ENCODE data around the gene NSD1. TPM values are rescaled to one million over a fixed set of nuclear protein-coding genes. Genes with fewer than 3 reads are reported as not detected.
A peak's percentile ranks its signal among the peaks of the same experiment; 100 is the strongest.

The NSD1 gene
- polyA plus RNA-seq, 1 donor from 2014 or later, result 12.8 TPM

DNA sequence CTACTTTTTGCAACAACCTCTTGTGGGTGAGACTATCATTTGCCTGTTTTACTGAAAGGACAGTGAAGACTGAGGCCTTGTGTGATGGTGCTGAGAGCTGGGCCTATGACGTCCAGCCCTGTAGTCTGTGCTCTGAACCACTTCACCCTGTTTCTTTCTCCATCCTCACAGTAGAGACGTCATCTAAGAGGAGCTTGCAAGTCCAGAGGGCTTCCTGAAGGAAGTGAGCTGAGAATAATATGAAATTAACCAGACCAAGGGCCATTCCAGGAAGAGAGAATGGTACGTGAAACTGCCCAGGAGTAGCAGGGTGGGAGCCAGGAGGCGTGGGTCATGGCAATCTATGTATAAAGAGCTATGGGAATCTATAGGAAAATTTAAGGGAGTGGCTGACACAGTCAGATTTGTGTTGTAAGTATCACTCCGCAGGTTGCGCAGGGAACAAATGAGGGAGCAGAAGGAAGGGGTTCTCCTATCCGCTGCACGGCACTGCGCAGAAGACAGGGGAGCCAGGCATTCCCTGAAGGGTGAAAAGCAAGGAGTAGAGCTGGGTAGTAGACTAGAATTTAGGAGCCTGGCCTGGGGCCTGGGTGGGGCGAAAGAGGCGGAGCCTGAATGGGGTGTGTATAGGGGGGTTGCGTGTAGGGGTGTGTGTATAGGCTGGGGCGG, 47.5 kb upstream of the NSD1 start:
- no peaks in the 10 kb centered on the region for H3K36me3 ChIP-seq (ENCODE audit: insufficient read depth, low read length)
- no peaks in the 10 kb centered on the region for H4K20me1 ChIP-seq (ENCODE audit: insufficient read depth)
- no peaks in the 10 kb centered on the region for H3F3A ChIP-seq (ENCODE audit: insufficient read depth, low read length, poor library complexity, severe bottlenecking)
- TF ChIP-seq REST (IDR thresholded peaks at IDR 0.05; ENCODE audit: borderline replicate concordance), result no peak
- TF ChIP-seq SMC3 (conservative IDR thresholded peaks at IDR 0.05; ENCODE audit: poor library complexity), result no peak
- TF ChIP-seq POLR2AphosphoS5 (IDR thresholded peaks at IDR 0.05), result no peak
- no peak for TF ChIP-seq EP300 (conservative IDR thresholded peaks at IDR 0.05; ENCODE audit: poor library complexity, severe bottlenecking)
- no peak for TF ChIP-seq RAD21 (conservative IDR thresholded peaks at IDR 0.05)
- TF ChIP-seq, protein P1, sequence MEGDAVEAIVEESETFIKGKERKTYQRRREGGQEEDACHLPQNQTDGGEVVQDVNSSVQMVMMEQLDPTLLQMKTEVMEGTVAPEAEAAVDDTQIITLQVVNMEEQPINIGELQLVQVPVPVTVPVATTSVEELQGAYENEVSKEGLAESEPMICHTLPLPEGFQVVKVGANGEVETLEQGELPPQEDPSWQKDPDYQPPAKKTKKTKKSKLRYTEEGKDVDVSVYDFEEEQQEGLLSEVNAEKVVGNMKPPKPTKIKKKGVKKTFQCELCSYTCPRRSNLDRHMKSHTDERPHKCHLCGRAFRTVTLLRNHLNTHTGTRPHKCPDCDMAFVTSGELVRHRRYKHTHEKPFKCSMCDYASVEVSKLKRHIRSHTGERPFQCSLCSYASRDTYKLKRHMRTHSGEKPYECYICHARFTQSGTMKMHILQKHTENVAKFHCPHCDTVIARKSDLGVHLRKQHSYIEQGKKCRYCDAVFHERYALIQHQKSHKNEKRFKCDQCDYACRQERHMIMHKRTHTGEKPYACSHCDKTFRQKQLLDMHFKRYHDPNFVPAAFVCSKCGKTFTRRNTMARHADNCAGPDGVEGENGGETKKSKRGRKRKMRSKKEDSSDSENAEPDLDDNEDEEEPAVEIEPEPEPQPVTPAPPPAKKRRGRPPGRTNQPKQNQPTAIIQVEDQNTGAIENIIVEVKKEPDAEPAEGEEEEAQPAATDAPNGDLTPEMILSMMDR (IDR thresholded peaks at IDR 0.05; ENCODE audit: poor library complexity, severe bottlenecking), result no peak
- no peak for TF ChIP-seq TAF1 (IDR thresholded peaks at IDR 0.05; ENCODE audit: low read depth)
- TF ChIP-seq EZH2 (IDR thresholded peaks at IDR 0.05; ENCODE audit: borderline replicate concordance, insufficient read depth, low read length, poor library complexity, severe bottlenecking), result no peak
- no peak for TF ChIP-seq MXI1 (conservative IDR thresholded peaks at IDR 0.05; ENCODE audit: poor library complexity, severe bottlenecking)
- no peaks in the 10 kb centered on the region for H3K9me2 ChIP-seq (ENCODE audit: insufficient read depth, low read length)
- no peak overlapping the region for H3K4me2 ChIP-seq (ENCODE audit: low read length)
- H3K4me3 ChIP-seq (ENCODE audit: low read length), result no peak overlapping the region
- no peaks in the 10 kb centered on the region for H3K9me3 ChIP-seq (ENCODE audit: low read length)
- peaks cover 8% of the 10 kb centered on the region for H3K27me3 ChIP-seq (ENCODE audit: insufficient read depth, low read depth, low read length)
- H3K79me2 ChIP-seq (replicated peaks; ENCODE audit: insufficient read depth, low read length), result no peaks in the 10 kb centered on the region
- no peak overlapping the region for H2AFZ ChIP-seq (ENCODE audit: low read depth, low read length)
- no peak overlapping the region for H3K9ac ChIP-seq (ENCODE audit: low read length)
- no peak overlapping the region for H3K27ac ChIP-seq (ENCODE audit: low read length)

DNA sequence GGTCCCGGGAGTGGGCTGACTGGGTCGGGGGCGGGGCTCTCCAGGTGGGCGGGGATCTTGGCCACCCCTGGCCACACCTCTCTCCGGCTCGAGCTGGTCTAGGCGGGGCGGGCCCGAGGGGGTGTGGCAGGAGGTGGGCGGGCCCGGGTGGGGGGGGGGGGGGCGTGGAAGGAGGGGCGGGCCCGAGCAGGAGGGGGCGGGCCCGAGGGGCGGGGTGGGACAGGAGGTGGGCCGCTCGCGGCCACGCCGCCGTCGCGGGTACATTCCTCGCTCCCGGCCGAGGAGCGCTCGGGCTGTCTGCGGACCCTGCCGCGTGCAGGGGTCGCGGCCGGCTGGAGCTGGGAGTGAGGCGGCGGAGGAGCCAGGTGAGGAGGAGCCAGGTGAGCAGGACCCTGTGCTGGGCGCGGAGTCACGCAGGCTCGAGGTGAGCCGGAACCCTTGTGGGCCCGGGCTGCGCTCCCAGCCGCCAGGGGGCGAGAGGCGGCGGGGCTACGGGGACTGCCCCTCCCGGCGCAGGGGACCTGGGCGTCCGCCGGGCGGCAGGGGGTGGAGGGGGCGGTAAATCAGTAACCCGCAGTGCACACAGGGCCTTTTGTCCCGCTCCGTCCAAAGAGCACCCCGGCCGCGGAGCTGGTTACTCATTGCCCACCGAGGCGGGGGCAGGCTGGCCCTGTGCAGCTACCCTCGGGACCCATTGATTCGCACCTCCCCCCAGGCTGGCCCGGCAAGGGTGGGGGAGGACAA, 46.7 kb upstream of the NSD1 start, which contains the start of gene FGFR4:
FGFR4 (plus strand) TSS at position 262 of the 744 bp plus-strand sequence. CDS start 2,688 bp downstream, outside the sequence.
- TF ChIP-seq RAD21 (conservative IDR thresholded peaks at IDR 0.05) (no peak), SMC3 (conservative IDR thresholded peaks at IDR 0.05; ENCODE audit: poor library complexity) (no peak), POLR2AphosphoS5 (IDR thresholded peaks at IDR 0.05) (no peak), EZH2 (IDR thresholded peaks at IDR 0.05; ENCODE audit: borderline replicate concordance, insufficient read depth, low read length, poor library complexity, severe bottlenecking) (no peak), REST (IDR thresholded peaks at IDR 0.05; ENCODE audit: borderline replicate concordance) (no peak), TAF1 (IDR thresholded peaks at IDR 0.05; ENCODE audit: low read depth) (no peak), EP300 (conservative IDR thresholded peaks at IDR 0.05; ENCODE audit: poor library complexity, severe bottlenecking) (no peak), MXI1 (conservative IDR thresholded peaks at IDR 0.05; ENCODE audit: poor library complexity, severe bottlenecking) (no peak)
- TF ChIP-seq, protein P1 (IDR thresholded peaks at IDR 0.05; ENCODE audit: poor library complexity, severe bottlenecking), result no peak
- H3K36me3 ChIP-seq (ENCODE audit: insufficient read depth, low read length), result no peaks in the 10 kb centered on the region
- H4K20me1 ChIP-seq (ENCODE audit: insufficient read depth), result no peaks in the 10 kb centered on the region
- H3K27me3 ChIP-seq (ENCODE audit: insufficient read depth, low read depth, low read length), result peaks cover 8% of the 10 kb centered on the region
- H3F3A ChIP-seq (ENCODE audit: insufficient read depth, low read length, poor library complexity, severe bottlenecking), result no peaks in the 10 kb centered on the region
- H3K9ac ChIP-seq (ENCODE audit: low read length), result no peak within 1 kb of the TSS
- no peak within 1 kb of the TSS for H2AFZ ChIP-seq (ENCODE audit: low read depth, low read length)
- H3K27ac ChIP-seq (ENCODE audit: low read length), result no peak within 1 kb of the TSS
- peak within 1 kb of the TSS; percentile 31 for H3K4me3 ChIP-seq (ENCODE audit: low read length)
- no peaks in the 10 kb centered on the region for H3K9me3 ChIP-seq (ENCODE audit: low read length)
- H3K4me2 ChIP-seq (ENCODE audit: low read length), result no peak within 1 kb of the TSS
- no peaks in the 10 kb centered on the region for H3K9me2 ChIP-seq (ENCODE audit: insufficient read depth, low read length)
- H3K79me2 ChIP-seq (replicated peaks; ENCODE audit: insufficient read depth, low read length), result no peaks in the 10 kb centered on the region

Measured in neural cell (in vitro differentiated cells).